ENCODE measurements around the gene RBM5. TPM values are rescaled to one million over a fixed set of nuclear protein-coding genes. Genes with fewer than 3 reads are reported as not detected.
"Not testable (repeated sequence)": the region's sequence is repeated elsewhere in the genome, so short reads cannot be mapped to it uniquely, and the experiment has no call there.

RBM5 gene
- total and polyA plus RNA-seq, 2 donors (not counting 1 experiment from before 2014, with no cell fraction given), result 113 to 174 TPM

DNA sequence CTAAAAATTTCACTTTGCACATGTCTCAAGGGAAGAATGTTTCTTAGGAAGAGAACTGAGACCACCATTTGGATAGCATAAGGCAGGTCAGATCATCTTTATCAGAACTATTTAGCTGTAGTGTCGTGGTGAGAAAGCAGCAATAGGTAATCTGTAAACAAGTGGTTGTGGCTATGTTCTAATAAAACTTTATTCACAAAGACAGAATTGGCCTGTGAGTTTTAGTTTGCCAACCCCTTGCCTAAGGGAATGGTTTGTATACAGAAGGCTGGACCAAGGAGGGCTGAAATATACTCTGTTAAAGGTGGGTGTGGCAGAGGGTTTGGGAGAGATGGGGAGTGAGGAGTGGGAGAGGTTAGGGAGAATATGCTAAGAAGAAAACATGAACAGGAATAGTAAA is 10.6 kb upstream of the RBM5 start:
- Histone ChIP-seq H4K20me1 (ENCODE audit: control insufficient read depth, extremely low read depth, insufficient read depth, low read length) (no peaks in the 10 kb centered on the region), H3K36me3 (ENCODE audit: control insufficient read depth, insufficient read depth, low read length) (peaks cover 4% of the 10 kb centered on the region), H3K9me3 (ENCODE audit: control insufficient read depth, insufficient read depth, low read depth, low read length) (no peaks in the 10 kb centered on the region), H3K4me3 (replicated peaks in 1 of 4; ENCODE audit: control extremely low read depth in 1 of 4, insufficient read depth in 1 of 4, low read depth in 3 of 4, low read length in 4 of 4) (no peak overlapping the region), H3K79me2 (ENCODE audit: control insufficient read depth, insufficient read depth, low read length) (no peaks in the 10 kb centered on the region), H3K4me2 (ENCODE audit: extremely low read depth, insufficient read depth, low read length) (no peak overlapping the region), H3K4me1 (ENCODE audit: control insufficient read depth, extremely low read depth, insufficient read depth, low read length) (no peaks in the 10 kb centered on the region), H3K27ac (ENCODE audit: insufficient read depth, low read length) (no peak overlapping the region), H3K9ac (ENCODE audit: insufficient read depth, low read length) (no peak overlapping the region), H3K27me3 (ENCODE audit: control insufficient read depth, insufficient read depth, low read length) (no peaks in the 10 kb centered on the region), H2AFZ (ENCODE audit: low read length) (no peak overlapping the region)
- no peak for DNase-seq (ENCODE audit: low read depth in 2 of 2)
- TF ChIP-seq, protein P1, sequence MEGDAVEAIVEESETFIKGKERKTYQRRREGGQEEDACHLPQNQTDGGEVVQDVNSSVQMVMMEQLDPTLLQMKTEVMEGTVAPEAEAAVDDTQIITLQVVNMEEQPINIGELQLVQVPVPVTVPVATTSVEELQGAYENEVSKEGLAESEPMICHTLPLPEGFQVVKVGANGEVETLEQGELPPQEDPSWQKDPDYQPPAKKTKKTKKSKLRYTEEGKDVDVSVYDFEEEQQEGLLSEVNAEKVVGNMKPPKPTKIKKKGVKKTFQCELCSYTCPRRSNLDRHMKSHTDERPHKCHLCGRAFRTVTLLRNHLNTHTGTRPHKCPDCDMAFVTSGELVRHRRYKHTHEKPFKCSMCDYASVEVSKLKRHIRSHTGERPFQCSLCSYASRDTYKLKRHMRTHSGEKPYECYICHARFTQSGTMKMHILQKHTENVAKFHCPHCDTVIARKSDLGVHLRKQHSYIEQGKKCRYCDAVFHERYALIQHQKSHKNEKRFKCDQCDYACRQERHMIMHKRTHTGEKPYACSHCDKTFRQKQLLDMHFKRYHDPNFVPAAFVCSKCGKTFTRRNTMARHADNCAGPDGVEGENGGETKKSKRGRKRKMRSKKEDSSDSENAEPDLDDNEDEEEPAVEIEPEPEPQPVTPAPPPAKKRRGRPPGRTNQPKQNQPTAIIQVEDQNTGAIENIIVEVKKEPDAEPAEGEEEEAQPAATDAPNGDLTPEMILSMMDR (conservative IDR thresholded peaks at IDR 0.05 in 1 of 2, IDR thresholded peaks at IDR 0.05 in 1 of 2; ENCODE audit: low read depth in 1 of 2, low read length in 2 of 2), result no peak
- no peak for TF ChIP-seq EZH2 (IDR thresholded peaks at IDR 0.05; ENCODE audit: low read length, missing control alignments)

DNA sequence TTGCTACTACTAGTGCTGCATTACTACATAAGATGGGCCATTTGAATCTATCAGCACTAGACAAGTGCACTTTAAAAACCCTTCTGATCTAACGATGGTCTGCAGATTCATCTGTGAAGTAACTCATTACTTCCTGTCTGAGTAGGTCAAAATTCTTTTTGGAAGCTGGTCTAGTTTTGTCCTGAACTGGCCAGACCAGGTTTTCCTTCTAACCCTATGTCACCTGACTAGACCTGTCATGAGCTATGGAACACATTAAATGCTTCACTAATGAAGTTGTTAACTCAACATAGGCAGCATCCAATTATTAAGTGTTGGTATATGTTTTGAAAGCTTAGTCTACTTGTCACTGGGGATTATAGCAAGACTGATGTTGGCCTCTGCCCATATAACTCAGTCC is 10.1 kb upstream of the RBM5 start:
- H3K9me3 ChIP-seq (ENCODE audit: control insufficient read depth, insufficient read depth, low read depth, low read length), result no peaks in the 10 kb centered on the region
- DNase-seq (ENCODE audit: low read depth in 2 of 2), result no peak
- no peaks in the 10 kb centered on the region for H3K79me2 ChIP-seq (ENCODE audit: control insufficient read depth, insufficient read depth, low read length)
- TF ChIP-seq, protein P1 (conservative IDR thresholded peaks at IDR 0.05 in 1 of 2, IDR thresholded peaks at IDR 0.05 in 1 of 2; ENCODE audit: low read depth in 1 of 2, low read length in 2 of 2), result no peak
- TF ChIP-seq EZH2 (IDR thresholded peaks at IDR 0.05; ENCODE audit: low read length, missing control alignments), result no peak
- H3K36me3 ChIP-seq (ENCODE audit: control insufficient read depth, insufficient read depth, low read length), result peaks cover 4% of the 10 kb centered on the region
- no peak overlapping the region for H3K9ac ChIP-seq (ENCODE audit: insufficient read depth, low read length)
- H3K4me3 ChIP-seq (replicated peaks in 1 of 4; ENCODE audit: control extremely low read depth in 1 of 4, insufficient read depth in 1 of 4, low read depth in 3 of 4, low read length in 4 of 4), result no peak overlapping the region
- no peaks in the 10 kb centered on the region for H3K4me1 ChIP-seq (ENCODE audit: control insufficient read depth, extremely low read depth, insufficient read depth, low read length)
- no peaks in the 10 kb centered on the region for H3K27me3 ChIP-seq (ENCODE audit: control insufficient read depth, insufficient read depth, low read length)
- H4K20me1 ChIP-seq (ENCODE audit: control insufficient read depth, extremely low read depth, insufficient read depth, low read length), result no peaks in the 10 kb centered on the region
- no peak overlapping the region for H3K27ac ChIP-seq (ENCODE audit: insufficient read depth, low read length)
- no peak overlapping the region for H3K4me2 ChIP-seq (ENCODE audit: extremely low read depth, insufficient read depth, low read length)
- no peak overlapping the region for H2AFZ ChIP-seq (ENCODE audit: low read length)

DNA sequence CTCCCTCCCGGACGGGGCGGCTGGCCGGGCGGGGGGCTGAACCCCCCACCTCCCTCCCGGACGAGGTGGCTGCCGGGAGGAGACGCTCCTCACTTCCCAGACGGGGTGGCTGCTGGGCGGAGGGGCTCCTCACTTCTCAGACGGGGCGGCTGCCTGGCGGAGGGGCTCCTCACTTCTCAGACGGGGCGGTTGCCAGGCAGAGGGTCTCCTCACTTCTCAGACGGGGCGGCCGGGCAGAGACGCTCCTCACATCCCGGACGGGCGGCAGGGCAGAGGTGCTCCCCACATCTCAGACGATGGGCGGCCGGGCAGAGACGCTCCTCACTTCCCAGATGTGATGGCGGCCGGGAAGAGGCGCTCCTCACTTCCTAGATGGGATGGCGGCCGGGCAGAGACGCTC is 3.8 kb upstream of the RBM5 start:
- H3K36me3 ChIP-seq (ENCODE audit: control insufficient read depth, insufficient read depth, low read length); H3K9me3 ChIP-seq (ENCODE audit: control insufficient read depth, insufficient read depth, low read depth, low read length); H2AFZ ChIP-seq (ENCODE audit: low read length); DNase-seq (ENCODE audit: low read depth in 2 of 2); H3K4me1 ChIP-seq (ENCODE audit: control insufficient read depth, extremely low read depth, insufficient read depth, low read length); H3K4me2 ChIP-seq (ENCODE audit: extremely low read depth, insufficient read depth, low read length); H3K27ac ChIP-seq (ENCODE audit: insufficient read depth, low read length); H3K4me3 ChIP-seq (replicated peaks in 1 of 4; ENCODE audit: control extremely low read depth in 1 of 4, insufficient read depth in 1 of 4, low read depth in 3 of 4, low read length in 4 of 4); H3K9ac ChIP-seq (ENCODE audit: insufficient read depth, low read length); H4K20me1 ChIP-seq (ENCODE audit: control insufficient read depth, extremely low read depth, insufficient read depth, low read length); H3K27me3 ChIP-seq (ENCODE audit: control insufficient read depth, insufficient read depth, low read length): not testable (repeated sequence)
- H3K79me2 ChIP-seq (ENCODE audit: control insufficient read depth, insufficient read depth, low read length), result peaks cover 15% of the 10 kb centered on the region

Measured in fibroblast of lung (primary cell).